Measurements from ENCODE around the gene SOX8.

SOX8 gene

GRCh38 chr16:974001-974601 lies 7.5 kb upstream of the SOX8 start:
- no peak for DNase-seq (ENCODE audit: low read depth)

GRCh38 chr16:974611-975261 lies 6.8 kb upstream of the SOX8 start:
- no peak for DNase-seq (ENCODE audit: low read depth)

DNA sequence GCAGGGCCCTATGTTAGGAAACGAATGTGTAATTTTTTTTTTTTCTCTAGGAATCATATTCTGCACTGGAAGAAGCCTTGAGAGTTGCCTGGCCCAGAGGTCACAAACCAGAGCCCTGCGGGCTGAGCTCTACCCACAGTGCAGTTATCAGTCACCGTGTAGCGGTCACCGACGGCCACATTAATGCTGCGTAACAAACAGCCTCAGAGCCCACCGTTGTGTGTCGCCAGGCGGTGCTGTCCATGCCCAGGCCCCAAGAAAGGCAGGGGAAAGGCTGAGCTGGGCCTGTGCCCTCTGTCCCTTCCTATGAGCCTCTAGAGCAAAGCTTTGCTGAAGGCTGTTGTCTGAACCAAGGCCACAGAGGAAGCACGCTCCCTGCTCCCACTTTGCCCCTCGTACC lies 6.3 kb upstream of the SOX8 start:
- DNase-seq (ENCODE audit: low read depth): no peak

DNA sequence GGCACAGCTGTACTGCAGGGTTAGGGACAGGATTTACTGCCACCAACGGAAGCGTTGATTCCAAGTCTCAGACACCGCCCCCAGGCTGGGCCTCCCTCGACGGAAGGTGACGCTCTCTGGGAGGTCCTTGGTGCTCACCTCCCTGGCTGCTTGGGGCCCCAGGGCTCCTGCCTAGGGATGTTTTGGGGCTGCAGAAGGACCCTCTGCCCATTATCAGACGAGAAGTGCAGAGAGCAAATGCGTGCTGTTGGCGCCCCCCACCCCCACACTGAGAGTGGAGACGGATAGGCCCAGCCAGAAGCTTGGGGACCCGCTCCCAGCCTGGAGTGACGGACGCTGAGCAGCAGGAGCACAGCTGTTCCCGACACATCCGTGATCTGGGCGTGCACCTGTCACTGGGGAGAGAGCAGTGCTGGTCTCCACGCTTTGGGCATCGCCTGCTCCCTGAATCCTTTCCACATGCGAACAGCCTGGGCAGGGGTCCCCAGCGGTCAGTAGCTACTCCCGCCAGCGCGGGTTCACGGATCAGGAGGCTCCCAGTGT lies 5.1 kb upstream of the SOX8 start:
- no peak for DNase-seq (ENCODE audit: low read depth)

GRCh38 chr16:977081-977701 lies 4.4 kb upstream of the SOX8 start:
- DNase-seq (ENCODE audit: low read depth): no peak

DNA sequence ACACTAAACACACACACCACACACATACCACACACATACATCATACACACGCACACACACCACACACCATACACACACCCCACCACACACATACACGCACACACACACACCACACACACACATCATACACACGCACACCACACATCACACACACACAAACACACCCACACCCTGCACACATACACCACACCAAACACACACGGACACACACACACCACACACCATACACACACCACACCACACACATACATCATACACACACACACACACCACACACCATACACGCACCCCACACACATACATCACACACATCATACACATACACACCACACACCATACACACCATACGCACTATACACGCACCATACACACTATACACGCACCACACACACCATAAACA lies 3.7 kb upstream of the SOX8 start:
- DNase-seq (ENCODE audit: low read depth): no peak

- DNase-seq (ENCODE audit: low read depth): no peak
Observed at GRCh38 chr16:978403-978802, 3.2 kb upstream of the SOX8 start.

DNA sequence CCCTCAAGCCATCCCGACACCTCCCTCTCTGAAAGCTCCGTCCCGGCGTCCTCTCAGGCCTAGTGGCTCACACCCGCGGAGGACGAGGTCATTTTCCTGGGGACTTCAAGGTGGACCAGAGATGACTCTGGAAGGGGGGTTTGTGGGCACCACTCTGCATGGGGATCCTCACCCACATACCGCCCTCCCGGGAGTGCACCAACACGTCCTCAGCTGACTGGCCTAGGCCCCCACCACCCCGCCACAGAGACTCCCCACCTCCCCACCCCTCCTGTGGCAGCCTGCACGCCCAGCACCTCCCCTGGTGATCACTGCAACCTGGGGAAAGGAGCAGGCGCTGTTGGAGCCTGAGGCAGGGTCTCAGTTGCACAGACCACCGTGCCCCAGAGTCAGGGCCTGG lies 2.4 kb upstream of the SOX8 start:
- no peak for DNase-seq (ENCODE audit: low read depth)

- DNase-seq (ENCODE audit: low read depth): no peak
Observed at GRCh38 chr16:979859-980594, 1.5 kb upstream of the SOX8 start.

GRCh38 chr16:980595-980854 lies 1.0 kb upstream of the SOX8 start:
- DNase-seq (ENCODE audit: low read depth): no peak

- DNase-seq (ENCODE audit: low read depth): no peak
Observed at GRCh38 chr16:982145-983043, 824 bp downstream of the SOX8 start.

GRCh38 chr16:983044-984030 lies 1.8 kb downstream of the SOX8 start:
- no peak for DNase-seq (ENCODE audit: low read depth)

- DNase-seq (ENCODE audit: low read depth): no peak
Observed at GRCh38 chr16:984121-984694, 2.6 kb downstream of the SOX8 start.

- DNase-seq (ENCODE audit: low read depth): no peak
Observed at GRCh38 chr16:984736-985636, 3.4 kb downstream of the SOX8 start.

DNA sequence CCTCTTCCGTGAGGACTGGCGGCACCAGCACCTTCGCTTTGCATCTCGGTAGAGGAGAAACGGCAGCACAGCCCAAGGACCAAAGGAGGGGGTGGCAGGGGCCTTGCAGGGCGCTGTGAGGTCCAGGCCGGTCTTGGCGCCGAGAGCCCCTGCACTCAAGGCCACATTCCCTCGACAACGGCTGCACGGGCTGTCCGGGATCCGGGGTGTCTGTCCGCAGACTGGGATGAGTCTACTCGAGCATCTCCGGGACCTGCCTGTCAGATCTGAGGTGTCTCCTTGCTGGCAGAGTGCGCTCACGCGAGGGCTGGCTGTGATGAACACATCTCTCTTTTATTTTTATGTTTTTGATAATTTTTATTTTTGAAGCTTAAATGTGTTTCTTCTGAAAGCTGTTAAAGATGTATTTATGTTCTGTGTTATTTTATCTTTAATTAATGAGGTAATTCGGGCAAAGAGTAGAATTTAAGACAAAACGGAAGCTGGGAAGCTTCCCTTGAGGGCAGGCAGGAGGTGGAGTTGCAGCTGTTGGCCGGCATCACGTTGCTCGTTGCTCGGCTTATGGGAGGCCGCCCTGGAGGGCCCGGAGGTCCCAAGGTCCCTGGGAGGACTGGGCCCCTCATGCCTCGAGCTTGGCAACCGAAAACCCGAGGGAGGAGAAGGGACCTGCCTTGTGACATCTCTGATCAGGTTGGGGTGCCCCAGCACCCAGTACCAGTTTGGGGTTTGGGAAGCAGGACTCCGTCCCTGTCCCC lies 4.3 kb downstream of the SOX8 start:
- DNase-seq (ENCODE audit: low read depth): no peak

DNA sequence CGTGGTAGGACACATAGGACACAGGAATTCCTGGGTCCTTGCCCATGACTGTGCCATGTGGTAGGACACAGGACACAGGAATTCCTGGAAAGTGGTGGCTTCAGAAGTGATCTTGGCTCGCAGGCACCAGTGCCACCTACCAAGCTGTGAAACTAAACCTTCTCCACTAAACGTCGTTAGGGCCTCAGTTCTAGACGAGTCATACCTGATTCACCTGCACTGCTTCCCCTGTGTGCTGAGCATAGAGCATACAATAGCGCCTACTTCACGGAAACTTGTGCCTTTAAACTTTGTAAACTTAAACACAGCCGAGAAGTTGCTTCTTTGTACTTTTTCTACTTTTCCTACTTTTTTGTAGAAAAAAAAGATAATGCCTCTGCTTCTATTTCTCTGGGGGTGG lies 4.8 kb downstream of the SOX8 start:
- no peak for DNase-seq (ENCODE audit: low read depth)

- DNase-seq (ENCODE audit: low read depth): no peak
Observed at GRCh38 chr16:986925-987582, 5.5 kb downstream of the SOX8 start.

GRCh38 chr16:987906-988305 lies 6.3 kb downstream of the SOX8 start:
- DNase-seq (ENCODE audit: low read depth): no peak
